Cerebellar cortex (tissue), 1 donor: ENCODE data around the gene VSIG2.

Experiments
- DNase-seq: peaks from one replicate; pipeline ENCODE4 v3.0.0-alpha.2; 2015; ENCODE audit warnings: low spot score

Gene VSIG2

GRCh38 chr11:124724979-124725718, 26.9 kb downstream of the VSIG2 start:
- DNase-seq, result no peak

GRCh38 chr11:124722176-124722575, 29.9 kb downstream of the VSIG2 start:
- no peak for DNase-seq

- DNase-seq, result no peak
These were observed 32.5 kb downstream of the VSIG2 start for GRCh38 chr11:124719534-124719933.

GRCh38 chr11:124718801-124719200, 33.3 kb downstream of the VSIG2 start:
- DNase-seq, result no peak

GRCh38 chr11:124717786-124718651, 34.0 kb downstream of the VSIG2 start:
- peak; percentile 12 for DNase-seq

GRCh38 chr11:124717421-124717785, 34.7 kb downstream of the VSIG2 start:
- no peak for DNase-seq

GRCh38 chr11:124716591-124716990, 35.5 kb downstream of the VSIG2 start:
- DNase-seq, result no peak

- no peak for DNase-seq
These were observed 39.7 kb downstream of the VSIG2 start for GRCh38 chr11:124712392-124712791.

- no peak for DNase-seq
These were observed 44.2 kb downstream of the VSIG2 start for GRCh38 chr11:124707829-124708228.

GRCh38 chr11:124700028-124700427, 52.0 kb downstream of the VSIG2 start:
- DNase-seq, result no peak

GRCh38 chr11:124699547-124699946, 52.5 kb downstream of the VSIG2 start:
- no peak for DNase-seq
